B cell (primary cell): Measurements from ENCODE around the gene TSPAN18. TPM values are rescaled to one million over a fixed set of nuclear protein-coding genes. Genes with fewer than 3 reads are reported as not detected.

Experiments
- ATAC-seq: fragments of 200-7000 bp; cut with Tn5 transposase; one replicate; pipeline ENCODE4 v1.10.0; 2021; ENCODE audit warnings: low read depth, mild to moderate bottlenecking, moderate number of reproducible peaks, moderate library complexity
- CTCF ChIA-PET: fragments of 350-600 bp; sonication (Branson Sonifier 250); formaldehyde crosslinking; loops from one replicate; lab custom pipeline; 2021; ENCODE audit warnings: antibody characterized with exemption, inconsistent platforms; lab: Charles Lee
- POLR2A ChIA-PET: fragments of 350-600 bp; sonication (Branson Sonifier 250); formaldehyde crosslinking; loops from one replicate; lab custom pipeline; 2021; ENCODE audit warnings: antibody characterized with exemption; lab: Charles Lee
- DNase-seq: peaks from one replicate; pipeline ENCODE4 v3.0.0; 2013
- H2AFZ ChIP-seq: 2 replicates; pipeline ENCODE4 v1.6.1; 2012; ENCODE audit warnings: mild to moderate bottlenecking, low read depth, low read length; ENCODE audit not compliant: insufficient read depth, poor library complexity, severe bottlenecking
- H3K27ac ChIP-seq, 2 donors: 1 replicate in 1 of 2; 2 replicates in 1 of 2; pipeline ENCODE4 v1.5.1; 2012 to 2013; ENCODE audit warnings: low read length in 2 of 2, mild to moderate bottlenecking in 2 of 2, moderate library complexity in 1 of 2
- H3K27me3 ChIP-seq, 4 experiments: fragments of 200-600 bp in 1 of 4; sonication (generic) in 1 of 4; replicated peaks in 1 of 4; 1 replicate in 2 of 4; 2 replicates in 2 of 4; pipeline versions ENCODE4 v1.6.1 to v1.7.0; 2013 to 2016; ENCODE audit warnings: low read length in 3 of 4, mild to moderate bottlenecking in 2 of 4, mixed read lengths in 1 of 4, moderate library complexity in 1 of 4; ENCODE audit not compliant: insufficient read depth in 4 of 4, control insufficient read depth in 3 of 4; ENCODE audit errors: control extremely low read depth in 1 of 4
- H3K36me3 ChIP-seq, 2 experiments: replicated peaks in 1 of 2; 1 replicate in 1 of 2; 2 replicates in 1 of 2; pipeline versions ENCODE4 v1.6.1 to v1.7.1; 2013; ENCODE audit warnings: low read length in 1 of 2; ENCODE audit not compliant: insufficient read depth in 2 of 2, control insufficient read depth in 1 of 2; ENCODE audit errors: control extremely low read depth in 1 of 2, extremely low read depth in 1 of 2
- H3K4me1 ChIP-seq, 2 donors: fragments of 200-600 bp in 1 of 2; sonication (generic) in 1 of 2; 1 replicate in 1 of 2; 2 replicates in 1 of 2; pipeline versions ENCODE4 v1.5.1 to v1.6.1; 2013 to 2017; ENCODE audit warnings: low read length in 2 of 2; ENCODE audit not compliant: control insufficient read depth in 2 of 2, insufficient read depth in 2 of 2
- H3K4me2 ChIP-seq: replicated peaks from 2 replicates; pipeline ENCODE3; 2012; ENCODE audit warnings: mild to moderate bottlenecking, low read depth, low read length; ENCODE audit not compliant: poor library complexity, severe bottlenecking
- H3K4me3 ChIP-seq, 5 experiments: fragments of 200-600 bp in 1 of 5; sonication (generic) in 1 of 5; 1 replicate in 3 of 5; 2 replicates in 2 of 5; pipeline versions ENCODE4 v1.5.1 to v1.7.0; 2011 to 2016; ENCODE audit warnings: low read length in 4 of 5, mild to moderate bottlenecking in 4 of 5, low read depth in 2 of 5, control low read depth in 1 of 5, moderate library complexity in 1 of 5; ENCODE audit not compliant: insufficient read depth in 1 of 5; ENCODE audit errors: control extremely low read depth in 1 of 5, extremely low read depth in 1 of 5
- H3K79me2 ChIP-seq: fragments of 200-600 bp; sonication (generic); one replicate; pipeline ENCODE4 v1.6.0; 2016; ENCODE audit warnings: low read length; ENCODE audit not compliant: control insufficient read depth, insufficient read depth
- H3K9ac ChIP-seq: fragments of 200-600 bp; sonication (generic); 2 replicates; pipeline ENCODE4 v1.6.1; 2017; ENCODE audit warnings: mild to moderate bottlenecking, low read length, moderate library complexity
- H3K9me3 ChIP-seq, 3 donors: one replicate each; pipeline versions ENCODE4 v1.6.1 to v1.7.1; 2013; ENCODE audit warnings: low read length in 2 of 3; ENCODE audit not compliant: control insufficient read depth in 2 of 3, insufficient read depth in 1 of 3; ENCODE audit errors: control extremely low read depth in 1 of 3
- H4K20me1 ChIP-seq: 2 replicates; pipeline ENCODE4 v1.6.0; 2012; ENCODE audit warnings: mild to moderate bottlenecking, low read length; ENCODE audit not compliant: insufficient read depth, control insufficient read depth, poor library complexity, severe bottlenecking
- H3K27ac Mint-ChIP-seq: one replicate; pipeline ENCODE4 v1.8.0; 2021; ENCODE audit warnings: mixed read lengths
- H3K27me3 Mint-ChIP-seq: one replicate; pipeline ENCODE4 v1.8.0; 2021; ENCODE audit warnings: mixed read lengths
- H3K4me1 Mint-ChIP-seq: one replicate; pipeline ENCODE4 v1.8.0; 2021; ENCODE audit warnings: mixed read lengths
- H3K4me3 Mint-ChIP-seq: one replicate; pipeline ENCODE4 v1.8.0; 2021; ENCODE audit warnings: mixed read lengths
- H3K9me3 Mint-ChIP-seq: one replicate; pipeline ENCODE4 v1.8.0; 2022; ENCODE audit warnings: mixed read lengths; ENCODE audit not compliant: insufficient read depth
- CTCF ChIP-seq: fragments of 200-600 bp; IDR thresholded peaks from one replicate; pipeline ENCODE4 v1.8.0; 2022; ENCODE audit warnings: antibody characterized with exemption, mild to moderate bottlenecking
- EZH2 ChIP-seq: IDR thresholded peaks from 2 replicates; pipeline ENCODE4 v1.6.1; 2012; ENCODE audit warnings: borderline replicate concordance, low read depth, mild to moderate bottlenecking, moderate library complexity, low read length; ENCODE audit not compliant: insufficient read depth, poor library complexity, severe bottlenecking
- WGBS: methylation state at CpG from one replicate; pipeline ENCODE4 v1.1.5; 2013; ENCODE audit warnings: missing lambda C conversion rate; ENCODE audit not compliant: insufficient coverage; 5-methylcytosine and 5-hydroxymethylcytosine counted together
- intact Hi-C: fragments of 100-400 bp; cut with micrococcal nuclease; formaldehyde crosslinking; loops from one replicate; pipeline ENCODE4 v1.10.0; 2022
- polyA plus RNA-seq: library from polyadenylated mRNA; depleted of rRNA; stranded (reverse); fragments of >200 nt; gene quantifications from 2 replicates; pipeline ENCODE4 v1.2.3, GENCODE V29; 2012
- total RNA-seq, 2 donors: library from RNA; stranded (reverse); fragments of 120-200 nt in 1 of 2; gene quantifications; 1 replicate in 1 of 2; 2 replicates in 1 of 2; pipeline versions ENCODE4 v1.2.3 to v1.2.4, GENCODE V29; 2013 to 2022

The TSPAN18 gene
- total and polyA plus RNA-seq, 2 donors (not counting 1 experiment from before 2014, with no cell fraction given), result 0.75 to 2.0 TPM

- 95% methylated on average over 7 of the region's 11 CpGs for WGBS
- POLR2A ChIA-PET, result no interaction called here
- TF ChIP-seq CTCF (no peak), EZH2 (no peak)
These were observed 121.6 kb downstream of the TSPAN18 start for GRCh38 chr11:44848203-44848962.

DNA sequence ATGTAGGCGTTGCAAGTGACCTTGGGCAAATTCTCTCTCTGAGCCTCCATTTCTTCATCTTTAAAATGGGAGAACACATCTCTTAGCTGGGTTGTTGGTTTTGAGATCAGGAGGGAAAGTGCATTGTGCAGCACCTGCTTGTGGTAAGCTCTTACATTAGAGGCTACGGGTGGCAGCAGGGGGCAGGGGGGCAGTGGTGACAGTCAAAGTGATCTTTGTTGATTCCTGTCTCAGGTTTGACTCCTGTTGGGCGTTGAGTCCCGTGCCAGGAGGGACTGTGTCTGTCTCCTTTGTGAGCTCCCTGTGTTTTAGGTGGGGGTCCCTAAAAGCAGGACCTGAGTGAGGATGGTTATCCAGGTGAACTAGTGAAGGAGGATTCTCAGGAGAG lies 122.2 kb downstream of the TSPAN18 start:
- Histone ChIP-seq H3K27me3 (no peaks in the 10 kb centered on the region), H3K4me2 (no peak overlapping the region), H3K4me1 (no peaks in the 10 kb centered on the region), H3K9me3 (peaks cover 1 to 21% (median 8%) of the 10 kb centered on the region in 3 donors), H3K79me2 (no peaks in the 10 kb centered on the region), H3K27ac (no peak overlapping the region), H3K9ac (no peak overlapping the region), H2AFZ (no peak overlapping the region), H3K36me3 (no peaks in the 10 kb centered on the region), H4K20me1 (no peaks in the 10 kb centered on the region), H3K4me3 (no peak overlapping the region)
- H3K9me3 Mint-ChIP-seq, result peaks cover 2% of the 10 kb centered on the region
- no peak overlapping the region for H3K4me3 Mint-ChIP-seq
- TF ChIP-seq EZH2, result no peak
- TF ChIP-seq CTCF, result no peak
- WGBS, result 85% methylated on average over 3 of the region's 4 CpGs
- intact Hi-C loops, result no loop called here
- no peak for DNase-seq
- H3K4me1 Mint-ChIP-seq, result no peaks in the 10 kb centered on the region
- ChIA-PET CTCF (interaction anchor here (0.8 kb wide), 1 partner anchor 487 kb away, joined by 3 read pairs; no protein-coding TSS in a partner anchor), POLR2A (no interaction called here)
- no peak overlapping the region for H3K27ac Mint-ChIP-seq
- no peak for ATAC-seq
- no peaks in the 10 kb centered on the region for H3K27me3 Mint-ChIP-seq

More at GRCh38 chr11:44848203-44848962, 121.6 kb downstream of the TSPAN18 start:
- Histone ChIP-seq H2AFZ (no peak overlapping the region), H3K4me3 (no peak overlapping the region), H3K4me2 (no peak overlapping the region), H3K36me3 (no peaks in the 10 kb centered on the region), H3K79me2 (no peaks in the 10 kb centered on the region), H3K9ac (no peak overlapping the region), H3K4me1 (no peaks in the 10 kb centered on the region), H4K20me1 (no peaks in the 10 kb centered on the region), H3K27ac (no peak overlapping the region), H3K27me3 (no peaks in the 10 kb centered on the region), H3K9me3 (peaks cover 1 to 23% (median 9%) of the 10 kb centered on the region in 3 donors)
- Mint-ChIP-seq H3K4me3 (no peak overlapping the region), H3K4me1 (no peaks in the 10 kb centered on the region), H3K9me3 (peaks cover 3% of the 10 kb centered on the region), H3K27me3 (no peaks in the 10 kb centered on the region), H3K27ac (no peak overlapping the region)
- CTCF ChIA-PET, result interaction anchor here (0.8 kb wide), 1 partner anchor 487 kb away, joined by 3 read pairs; no protein-coding TSS in a partner anchor
- DNase-seq, result no peak
- no peak for ATAC-seq
- intact Hi-C loops, result no loop called here
